GM19193 (cell line): ENCODE data around the gene TGFBR1.

Experiments
- POLR2A ChIP-seq: IDR thresholded peaks from 4 replicates; pipeline ENCODE4 v1.6.1; 2011; ENCODE audit not compliant: insufficient read depth, insufficient read length; ENCODE audit errors: extremely low read depth

Gene TGFBR1

GRCh38 chr9:99133145-99133544, 28.2 kb downstream of the TGFBR1 start:
- TF ChIP-seq POLR2A, result no peak

DNA sequence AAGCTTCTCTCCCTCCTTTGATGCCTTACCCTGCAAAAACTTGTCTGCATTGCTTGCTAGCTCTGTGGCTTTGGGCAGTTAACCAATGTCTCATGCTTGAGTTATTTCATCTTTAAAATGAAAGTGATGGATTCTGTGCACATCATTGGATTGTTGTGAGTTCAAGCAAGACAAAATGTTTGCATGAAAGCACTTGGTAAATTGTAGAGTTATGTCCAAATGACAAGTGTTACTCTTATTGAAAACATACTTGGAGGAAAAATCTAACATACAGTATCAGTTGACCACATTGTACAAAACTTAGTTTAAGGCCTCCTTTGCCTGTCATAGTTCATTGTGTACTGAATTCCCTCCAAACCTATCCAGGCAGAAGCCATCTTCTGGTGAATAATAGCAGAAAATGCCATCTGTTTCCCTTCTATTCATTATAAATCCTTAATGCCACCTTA, 30.0 kb downstream of the TGFBR1 start:
- no peak for TF ChIP-seq POLR2A

DNA sequence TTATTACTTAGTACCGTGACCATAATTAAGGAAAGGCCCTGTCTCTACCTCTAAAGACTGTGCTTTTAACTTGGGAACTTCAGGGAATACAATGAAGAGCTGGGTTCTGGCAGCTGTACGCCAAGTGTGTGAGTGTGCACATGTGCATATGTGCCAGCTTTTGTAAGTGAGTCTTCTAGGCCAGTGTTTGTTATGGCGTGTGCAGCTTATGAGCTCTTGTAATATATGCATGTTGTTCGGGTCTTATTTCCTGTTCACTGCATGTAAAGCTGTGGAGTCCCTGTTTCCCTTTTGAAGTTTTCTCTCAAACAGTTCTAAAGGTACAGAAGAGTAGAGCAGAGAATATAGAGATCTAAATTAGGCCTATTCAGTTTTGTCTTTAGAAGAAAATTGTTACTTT, 30.5 kb downstream of the TGFBR1 start:
- TF ChIP-seq POLR2A, result no peak

DNA sequence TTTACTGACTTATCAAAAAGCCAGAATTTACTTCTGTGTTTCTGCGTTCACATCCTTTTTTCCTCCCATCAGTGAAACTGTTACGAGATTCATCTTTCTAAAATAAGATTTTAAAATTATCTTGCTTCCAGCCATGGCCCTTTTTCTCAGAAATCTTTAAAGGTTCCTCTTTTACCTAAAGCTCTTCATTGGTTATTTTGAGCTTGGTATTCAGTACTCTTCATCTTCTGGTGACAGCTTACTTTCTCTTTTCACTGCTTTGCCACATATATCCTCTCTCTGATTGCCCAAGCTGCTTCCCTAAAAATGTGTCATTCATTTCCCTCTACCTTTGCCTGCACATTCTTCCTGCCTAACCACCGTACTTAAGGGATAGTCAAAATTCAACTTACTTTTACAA, 32.3 kb downstream of the TGFBR1 start:
- no peak for TF ChIP-seq POLR2A

- TF ChIP-seq POLR2A, result no peak
These were observed 33.0 kb downstream of the TGFBR1 start for GRCh38 chr9:99137891-99138290.

DNA sequence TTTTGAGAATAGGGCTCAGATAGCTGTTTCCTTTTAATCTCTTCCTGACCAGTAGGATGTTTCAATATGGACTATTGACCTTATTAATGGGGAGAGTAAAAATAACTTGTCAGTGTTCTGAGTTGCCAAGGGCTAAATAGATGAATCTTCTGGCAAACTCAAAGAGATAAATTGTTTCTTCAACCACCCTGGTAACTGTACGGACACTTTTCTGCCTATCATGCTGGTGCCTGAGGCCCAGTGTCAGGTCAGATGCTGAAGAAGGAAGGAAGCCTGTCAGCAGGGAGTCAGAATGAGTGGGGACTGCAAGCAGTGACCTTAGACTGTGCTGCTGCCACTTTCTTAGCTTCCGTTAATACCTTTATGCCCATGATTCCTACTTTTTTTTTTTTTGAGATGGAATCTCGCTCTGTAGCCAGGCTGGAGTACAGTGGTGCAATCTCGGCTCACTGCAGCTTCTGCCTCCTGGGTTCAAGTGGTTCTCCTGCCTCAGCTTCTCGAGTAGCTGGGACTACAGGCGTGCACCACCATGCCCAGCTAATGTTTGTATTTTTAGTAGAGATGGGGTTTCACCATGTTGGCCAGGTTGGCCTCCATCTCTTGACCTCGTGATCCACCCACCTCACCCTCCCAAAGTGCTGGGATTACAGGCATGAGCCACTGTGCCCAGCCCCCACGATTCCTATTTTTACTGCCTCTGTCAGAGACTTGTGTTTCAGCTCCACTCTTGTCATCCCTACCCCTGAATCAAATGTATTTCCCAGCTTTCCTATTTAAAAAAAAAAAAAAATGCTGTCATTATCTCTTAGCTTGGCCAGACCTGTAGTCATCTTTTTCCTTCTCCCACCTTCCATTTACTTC, 33.7 kb downstream of the TGFBR1 start:
- no peak for TF ChIP-seq POLR2A

DNA sequence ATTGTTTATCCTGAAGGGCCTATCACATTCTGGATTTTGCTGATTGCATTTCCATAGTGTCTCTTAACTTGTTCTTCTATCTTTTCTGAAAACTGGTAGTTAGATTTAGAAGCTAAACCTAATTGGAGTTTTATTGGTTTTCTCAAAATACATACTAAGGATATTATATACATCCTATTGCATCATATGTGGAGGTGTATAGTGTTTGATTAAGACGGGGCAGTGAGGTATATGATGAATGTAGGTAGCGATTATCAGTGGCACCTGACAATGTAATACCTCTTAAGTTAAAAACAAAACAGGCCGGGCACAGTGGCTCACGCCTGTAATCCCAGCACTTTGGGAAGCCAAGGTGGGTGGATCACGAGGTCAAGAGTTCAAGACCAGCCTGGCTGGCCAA, 35.0 kb downstream of the TGFBR1 start:
- TF ChIP-seq POLR2A, result no peak

DNA sequence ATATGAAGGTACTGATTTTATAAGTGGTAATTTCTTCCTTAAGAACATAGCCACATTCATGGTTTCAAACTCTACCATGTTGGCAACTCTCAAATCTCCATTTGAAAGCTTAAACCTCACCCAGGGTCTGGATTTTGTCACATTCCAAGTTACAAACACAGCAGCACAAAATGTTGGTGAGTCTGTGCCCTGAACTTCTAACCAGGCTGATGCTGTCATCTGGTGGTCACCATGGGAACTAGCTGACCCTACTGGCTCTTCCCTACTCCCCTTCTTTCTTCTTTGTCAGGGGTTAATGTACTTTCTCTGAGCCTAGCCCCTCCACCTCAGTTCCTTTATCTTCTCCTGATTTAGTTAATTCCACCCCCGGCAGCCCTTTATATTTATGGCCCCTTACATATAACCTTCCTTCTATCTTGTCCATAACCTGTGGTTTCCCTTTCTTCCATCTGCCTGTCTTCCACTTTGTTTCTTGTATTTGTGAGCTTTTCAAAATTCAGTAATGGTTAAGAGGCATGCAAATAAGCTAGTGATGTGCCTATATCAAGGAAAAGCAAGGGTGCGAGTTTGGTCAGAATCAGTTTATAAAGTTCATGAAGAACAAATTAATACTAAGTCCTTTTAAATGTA, 35.9 kb downstream of the TGFBR1 start:
- no peak for TF ChIP-seq POLR2A

DNA sequence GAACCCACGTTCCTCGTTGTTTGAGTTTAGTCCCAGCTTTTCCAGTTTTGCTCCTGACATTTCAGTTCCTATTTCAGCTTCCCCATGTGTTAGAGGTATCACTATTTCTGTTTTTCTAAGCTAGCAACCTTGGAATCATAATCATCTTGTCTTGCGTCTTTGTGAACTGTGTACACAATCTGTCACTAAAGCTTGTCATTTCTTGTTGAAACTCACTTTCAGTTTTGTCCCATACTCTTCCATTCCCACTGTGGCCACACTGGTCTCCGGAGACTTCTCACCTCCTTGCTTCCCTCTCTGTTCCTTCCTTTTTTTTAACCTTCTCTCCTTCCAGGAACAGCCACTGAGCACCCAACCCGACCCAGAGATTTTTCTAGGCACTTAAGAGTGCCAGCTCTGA, 36.9 kb downstream of the TGFBR1 start:
- no peak for TF ChIP-seq POLR2A

DNA sequence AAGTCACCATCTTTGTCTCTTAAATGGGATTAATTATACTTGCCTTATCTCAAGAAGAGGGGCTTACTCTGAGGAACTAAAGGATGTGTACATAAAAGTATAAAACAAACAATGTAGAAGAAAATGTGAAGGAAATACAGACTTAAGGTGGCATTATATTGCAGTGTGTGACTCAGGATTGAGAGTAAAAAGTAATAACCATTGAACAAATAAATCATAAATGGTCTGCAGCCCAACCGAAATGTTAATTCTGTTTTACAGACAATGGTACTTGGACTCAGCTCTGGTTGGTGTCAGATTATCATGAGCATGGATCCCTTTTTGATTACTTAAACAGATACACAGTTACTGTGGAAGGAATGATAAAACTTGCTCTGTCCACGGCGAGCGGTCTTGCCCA, 37.4 kb downstream of the TGFBR1 start:
- TF ChIP-seq POLR2A, result no peak

GRCh38 chr9:99143655-99144054, 38.7 kb downstream of the TGFBR1 start:
- TF ChIP-seq POLR2A, result no peak

GRCh38 chr9:99144966-99145365, 40.1 kb downstream of the TGFBR1 start:
- TF ChIP-seq POLR2A, result no peak

DNA sequence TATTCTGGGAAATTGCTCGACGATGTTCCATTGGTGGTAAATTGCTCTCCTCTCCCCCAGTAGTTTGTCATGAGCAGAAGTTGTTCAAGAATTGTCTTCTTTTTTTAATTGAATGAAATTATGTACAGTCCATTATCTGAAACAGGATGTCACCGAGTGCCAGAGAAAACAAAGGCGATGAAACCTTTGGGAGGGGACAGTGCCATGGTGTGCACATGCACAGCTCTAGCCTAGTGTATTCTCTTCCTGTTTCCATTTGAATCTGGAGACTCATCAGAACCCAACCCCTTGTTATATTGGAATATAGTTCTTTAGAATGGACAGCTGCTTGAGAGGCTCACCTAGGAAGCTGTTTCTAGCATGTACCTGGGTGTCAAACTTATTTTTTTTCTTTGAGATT, 41.7 kb downstream of the TGFBR1 start:
- no peak for TF ChIP-seq POLR2A

DNA sequence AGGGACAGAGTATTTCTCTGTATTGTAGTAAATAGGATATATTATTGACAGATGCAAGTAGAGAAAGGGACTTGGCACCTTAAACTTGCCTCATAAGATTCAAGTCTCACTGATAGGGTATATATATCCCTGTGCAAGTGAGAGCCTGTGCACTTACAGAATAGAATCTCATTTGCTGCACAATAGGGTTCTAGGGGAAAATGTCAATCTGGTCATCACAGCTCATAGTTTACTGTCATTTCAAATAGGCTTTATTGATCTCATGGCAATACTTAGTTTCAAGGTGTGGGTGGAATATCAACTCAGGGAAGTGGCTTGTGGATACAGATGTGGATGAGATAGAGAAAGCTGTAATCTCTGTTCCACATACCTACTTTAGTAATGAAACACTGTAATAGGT, 42.3 kb downstream of the TGFBR1 start:
- no peak for TF ChIP-seq POLR2A

DNA sequence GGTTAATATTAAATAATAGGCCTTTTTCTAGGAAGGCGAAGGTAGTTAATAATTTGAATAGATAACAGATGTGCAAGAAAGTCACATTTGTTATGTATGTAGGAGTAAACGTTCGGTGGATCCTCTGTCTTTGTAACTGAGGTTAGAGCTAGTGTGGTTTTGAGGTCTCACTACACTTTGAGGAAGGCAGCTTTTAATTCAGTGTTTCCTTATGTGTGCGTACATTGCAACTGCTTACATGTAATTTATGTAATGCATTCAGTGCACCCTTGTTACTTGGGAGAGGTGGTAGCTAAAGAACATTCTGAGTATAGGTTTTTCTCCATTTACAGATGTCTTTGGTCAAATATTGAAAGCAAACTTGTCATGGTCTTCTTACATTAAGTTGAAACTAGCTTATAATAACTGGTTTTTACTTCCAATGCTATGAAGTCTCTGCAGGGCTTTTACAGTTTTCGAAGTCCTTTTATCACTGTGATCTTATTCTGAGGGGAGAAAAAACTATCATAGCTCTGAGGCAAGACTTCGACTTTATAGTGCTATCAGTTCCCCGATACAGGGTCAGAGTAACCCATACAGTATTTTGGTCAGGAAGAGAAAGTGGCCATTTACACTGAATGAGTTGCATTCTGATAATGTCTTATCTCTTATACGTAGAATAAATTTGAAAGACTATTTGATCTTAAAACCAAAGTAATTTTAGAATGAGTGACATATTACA, 45.7 kb downstream of the TGFBR1 start:
- TF ChIP-seq POLR2A, result no peak
